SKM-1 (cell line): ENCODE measurements around the gene ATOSA.

ENCODE experiments used
- DNase-seq: peaks from one replicate; lab custom pipeline; 2025; ENCODE audit not compliant: unreplicated experiment; lab: John Stamatoyannopoulos, UW

ATOSA gene, protein sequence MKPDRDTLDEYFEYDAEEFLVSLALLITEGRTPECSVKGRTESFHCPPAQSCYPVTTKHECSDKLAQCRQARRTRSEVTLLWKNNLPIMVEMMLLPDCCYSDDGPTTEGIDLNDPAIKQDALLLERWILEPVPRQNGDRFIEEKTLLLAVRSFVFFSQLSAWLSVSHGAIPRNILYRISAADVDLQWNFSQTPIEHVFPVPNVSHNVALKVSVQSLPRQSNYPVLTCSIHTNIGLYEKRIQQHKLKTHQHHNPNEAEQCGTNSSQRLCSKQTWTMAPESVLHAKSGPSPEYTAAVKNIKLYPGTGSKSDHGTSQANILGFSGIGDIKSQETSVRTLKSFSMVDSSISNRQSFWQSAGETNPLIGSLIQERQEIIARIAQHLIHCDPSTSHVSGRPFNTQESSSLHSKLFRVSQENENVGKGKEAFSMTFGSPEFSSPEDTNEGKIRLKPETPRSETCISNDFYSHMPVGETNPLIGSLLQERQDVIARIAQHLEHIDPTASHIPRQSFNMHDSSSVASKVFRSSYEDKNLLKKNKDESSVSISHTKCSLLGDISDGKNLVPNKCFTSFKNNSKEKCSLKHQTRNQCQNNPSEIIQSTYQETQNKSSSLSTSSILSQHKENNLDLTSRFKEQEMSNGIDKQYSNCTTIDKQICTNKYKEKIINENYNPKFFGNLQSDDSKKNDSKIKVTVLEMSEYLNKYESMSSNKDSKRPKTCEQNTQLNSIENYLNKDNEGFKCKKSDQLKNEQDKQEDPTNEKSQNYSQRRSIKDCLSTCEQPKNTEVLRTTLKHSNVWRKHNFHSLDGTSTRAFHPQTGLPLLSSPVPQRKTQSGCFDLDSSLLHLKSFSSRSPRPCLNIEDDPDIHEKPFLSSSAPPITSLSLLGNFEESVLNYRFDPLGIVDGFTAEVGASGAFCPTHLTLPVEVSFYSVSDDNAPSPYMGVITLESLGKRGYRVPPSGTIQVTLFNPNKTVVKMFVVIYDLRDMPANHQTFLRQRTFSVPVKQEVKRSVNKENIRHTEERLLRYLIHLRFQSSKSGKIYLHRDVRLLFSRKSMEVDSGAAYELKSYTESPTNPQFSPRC

DNA sequence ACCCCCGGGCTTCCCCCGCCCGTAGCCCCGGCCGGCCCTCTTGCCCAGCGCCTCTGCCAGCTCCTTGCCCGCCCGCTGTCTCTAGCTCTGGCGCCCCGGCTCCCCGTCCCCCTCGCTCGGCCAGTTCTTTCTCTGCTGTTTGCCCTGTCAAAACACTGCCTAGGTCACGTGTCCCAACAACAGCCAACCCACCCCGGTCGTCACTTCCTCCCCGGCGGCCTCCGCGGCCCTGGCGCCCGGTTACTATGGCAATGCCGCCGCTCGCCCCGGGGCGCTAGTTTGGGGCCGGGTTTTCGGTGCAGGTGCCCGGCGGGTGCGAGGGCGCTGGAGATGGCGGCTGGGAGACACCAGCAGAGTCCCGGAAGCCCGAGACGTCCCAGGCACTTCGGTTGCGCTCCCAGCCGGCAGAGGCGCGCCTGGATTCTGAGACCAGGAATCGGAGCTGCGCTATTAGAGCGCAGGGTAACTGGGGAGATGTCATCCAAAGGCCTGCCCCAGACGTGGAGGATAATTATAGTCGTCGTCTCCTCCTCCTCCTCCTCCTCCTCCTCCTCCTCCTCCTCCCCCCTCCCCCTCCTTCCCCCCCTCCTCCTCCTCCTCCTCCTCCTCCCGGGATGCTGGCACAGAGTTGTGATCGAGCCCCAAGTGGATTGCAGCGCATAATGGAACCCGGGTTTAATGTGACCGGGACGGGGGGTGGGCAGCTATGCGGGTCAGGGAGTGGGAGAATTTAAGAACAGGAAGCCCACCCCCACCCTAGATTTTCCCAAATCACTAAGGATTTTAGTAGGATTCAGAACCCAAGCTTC, at the start of gene ATOSA:
ATOSA (minus strand) TSS at position 157 of the 809 bp plus-strand sequence. CDS start 1,367 bp downstream, outside the sequence.
- DNase-seq, result peak; percentile 78

DNA sequence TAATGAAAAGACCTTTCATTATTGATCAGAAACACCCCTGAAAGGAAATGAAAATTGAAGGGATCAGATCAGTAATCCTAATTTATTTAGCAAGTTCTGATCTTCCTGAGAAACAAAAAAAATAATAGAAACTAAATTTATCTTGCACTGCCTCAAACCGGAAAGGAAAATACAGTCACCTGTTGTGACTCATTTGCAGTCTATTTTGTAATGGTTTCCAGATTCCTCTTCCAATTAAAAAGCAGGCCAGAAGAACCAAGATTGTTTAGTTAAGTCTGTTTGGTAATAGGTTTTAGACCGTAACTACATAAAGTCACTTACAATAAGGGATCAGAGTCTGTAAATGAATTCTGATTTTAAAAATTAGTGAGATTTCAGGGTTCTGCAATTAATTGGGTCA, 49.7 kb upstream of the ATOSA start:
- DNase-seq, result no peak

DNA sequence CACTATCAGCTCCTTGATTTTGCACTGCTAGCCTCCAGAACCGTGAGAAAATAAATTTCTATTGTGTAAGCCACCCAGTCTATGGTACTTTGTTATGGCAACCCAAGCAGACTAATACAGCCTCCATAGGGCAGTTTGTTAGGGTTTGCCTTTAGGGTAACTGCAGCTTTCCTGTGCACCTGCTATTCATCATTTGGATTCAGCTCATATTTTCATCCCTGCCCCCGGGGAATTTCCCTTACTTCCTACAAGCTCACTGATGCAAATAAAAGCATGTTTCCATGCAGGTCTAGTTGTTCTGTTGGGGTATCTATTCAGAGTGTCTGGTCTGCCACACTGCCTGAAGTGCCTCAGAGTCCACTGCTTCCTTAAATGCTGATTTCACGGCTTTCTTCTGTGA, 48.6 kb upstream of the ATOSA start:
- no peak for DNase-seq

DNA sequence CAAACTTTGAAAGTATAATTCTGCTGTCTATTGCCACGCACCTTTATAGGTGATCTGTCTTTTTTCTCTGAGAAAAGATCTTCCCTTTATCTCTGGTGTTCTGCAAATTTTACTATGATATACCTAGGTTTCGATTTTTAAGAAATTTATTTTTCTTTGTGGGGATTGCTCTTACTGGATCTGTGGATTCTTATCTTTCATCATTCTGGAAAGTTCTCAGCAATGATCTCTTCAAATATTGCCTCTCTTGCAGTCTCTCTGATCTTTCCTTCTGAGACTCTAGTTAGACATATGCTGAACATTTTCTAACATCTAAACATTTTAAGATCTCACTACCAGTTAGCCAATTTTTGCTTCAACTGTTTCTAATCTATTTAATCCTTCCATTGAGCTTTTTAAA, 47.0 kb upstream of the ATOSA start:
- DNase-seq, result no peak

DNA sequence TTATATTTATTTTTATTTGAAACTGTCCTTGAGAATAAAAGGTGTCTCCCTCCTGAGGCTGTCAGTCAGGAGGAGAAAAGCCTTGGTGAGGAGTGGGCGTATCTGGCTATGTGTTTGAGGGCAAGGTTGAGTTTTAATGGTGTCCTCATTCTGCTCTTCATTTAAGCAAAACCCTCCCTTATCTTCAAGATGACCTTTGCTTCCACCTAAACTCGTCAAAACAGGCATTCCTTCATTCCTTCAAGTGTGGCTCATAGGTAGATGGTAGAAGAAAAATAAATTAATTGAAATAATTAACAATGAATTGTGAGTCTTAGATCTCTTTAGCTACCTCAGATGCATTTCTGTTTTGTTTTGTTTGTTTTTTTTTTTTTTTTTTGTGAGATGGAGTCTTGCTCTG, 39.4 kb upstream of the ATOSA start:
- DNase-seq, result no peak

DNA sequence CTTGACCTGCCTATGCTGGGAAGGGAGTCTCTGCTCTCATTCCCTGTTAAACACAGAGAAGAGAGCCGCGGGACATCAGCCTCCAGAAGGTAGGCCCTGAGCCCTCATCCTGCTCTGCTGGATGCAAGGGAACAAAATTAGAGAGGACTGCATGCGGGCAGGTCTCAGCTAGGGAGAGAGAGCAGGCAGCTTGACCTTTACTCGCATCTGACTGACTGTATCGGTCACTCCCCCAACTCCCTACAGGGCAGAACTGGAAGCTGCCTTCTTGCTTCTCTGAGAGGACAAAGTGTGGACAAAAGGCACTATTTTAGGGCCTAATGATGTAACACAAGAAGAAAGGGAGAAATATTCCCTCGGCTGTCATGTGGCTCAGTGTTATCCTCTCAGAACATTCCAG, 38.7 kb upstream of the ATOSA start:
- no peak for DNase-seq

DNA sequence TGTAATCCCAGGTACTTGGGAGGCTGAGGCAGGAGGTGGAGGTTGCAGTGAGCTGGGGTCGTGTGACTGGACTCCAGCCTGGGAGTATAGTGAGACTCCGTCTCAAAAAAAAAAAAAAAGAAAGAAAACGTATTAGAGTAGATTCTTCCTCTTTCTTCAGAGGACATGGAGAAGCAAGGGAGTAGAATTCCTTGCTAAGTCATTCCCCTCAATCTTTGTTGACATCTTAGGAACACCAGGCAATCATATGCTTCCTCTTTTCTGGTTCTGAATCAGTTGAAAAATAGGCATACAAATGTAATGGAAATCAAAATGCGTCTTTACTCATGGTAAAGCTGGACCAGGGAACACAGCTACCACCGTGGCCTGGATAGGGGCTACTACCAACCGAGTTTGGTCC, 38.3 kb upstream of the ATOSA start:
- no peak for DNase-seq

DNA sequence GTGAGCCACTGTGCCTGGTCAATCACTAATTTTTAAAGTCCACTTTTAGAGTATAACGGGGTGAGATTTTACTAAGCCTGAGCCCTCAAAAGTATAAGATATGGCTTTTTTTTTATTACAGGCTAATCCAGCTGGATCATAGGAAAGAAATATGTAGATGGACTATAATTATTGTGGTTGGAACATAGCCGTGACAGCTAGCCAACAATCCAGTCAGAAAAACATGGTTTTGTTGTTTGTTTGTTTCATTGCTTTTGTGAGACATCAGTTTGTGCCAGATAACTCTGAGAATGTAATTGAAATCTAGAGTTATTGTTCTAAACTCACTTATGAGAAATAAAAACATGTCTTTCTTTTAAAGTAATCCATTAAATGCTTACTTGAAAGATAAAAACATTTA, 37.3 kb upstream of the ATOSA start:
- no peak for DNase-seq

DNA sequence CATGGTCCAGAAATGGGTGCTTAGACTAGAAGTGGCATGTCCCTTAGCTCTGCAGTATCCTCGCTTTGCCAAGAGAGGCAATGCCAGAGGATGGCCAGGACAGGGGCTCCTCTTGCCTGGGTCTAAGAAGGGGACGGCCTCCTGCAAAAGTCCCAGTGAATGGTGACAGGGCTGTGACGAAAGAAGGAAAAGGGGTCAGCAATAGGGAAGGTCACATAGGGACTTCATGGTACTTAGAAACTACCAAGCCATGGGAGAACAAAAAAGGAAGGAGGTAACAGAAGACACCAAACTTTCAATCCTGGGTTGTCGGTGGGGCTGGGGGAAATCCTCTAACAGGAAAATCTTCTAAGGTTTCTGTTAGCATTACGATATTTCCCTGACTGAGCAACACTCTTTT, 36.2 kb upstream of the ATOSA start:
- no peak for DNase-seq

DNA sequence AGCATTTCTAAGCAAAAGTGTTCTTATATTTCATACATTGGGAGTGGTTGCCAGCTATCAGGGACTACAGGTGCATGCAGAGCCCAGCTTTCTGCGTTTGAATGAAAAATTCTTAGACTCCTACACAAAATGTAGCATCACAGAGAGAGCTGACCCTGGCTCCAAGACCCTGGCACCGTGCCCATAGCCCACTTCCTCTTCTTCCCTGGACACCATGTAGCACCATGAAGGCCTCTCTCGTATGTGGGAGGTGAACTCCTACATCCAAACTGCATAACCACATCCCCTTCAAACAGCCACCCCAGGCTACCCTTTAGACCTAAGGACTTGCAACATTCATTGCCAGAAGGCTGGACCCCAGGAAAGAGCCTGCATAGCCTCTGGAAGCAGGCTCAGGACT, 35.8 kb upstream of the ATOSA start:
- DNase-seq, result no peak

DNA sequence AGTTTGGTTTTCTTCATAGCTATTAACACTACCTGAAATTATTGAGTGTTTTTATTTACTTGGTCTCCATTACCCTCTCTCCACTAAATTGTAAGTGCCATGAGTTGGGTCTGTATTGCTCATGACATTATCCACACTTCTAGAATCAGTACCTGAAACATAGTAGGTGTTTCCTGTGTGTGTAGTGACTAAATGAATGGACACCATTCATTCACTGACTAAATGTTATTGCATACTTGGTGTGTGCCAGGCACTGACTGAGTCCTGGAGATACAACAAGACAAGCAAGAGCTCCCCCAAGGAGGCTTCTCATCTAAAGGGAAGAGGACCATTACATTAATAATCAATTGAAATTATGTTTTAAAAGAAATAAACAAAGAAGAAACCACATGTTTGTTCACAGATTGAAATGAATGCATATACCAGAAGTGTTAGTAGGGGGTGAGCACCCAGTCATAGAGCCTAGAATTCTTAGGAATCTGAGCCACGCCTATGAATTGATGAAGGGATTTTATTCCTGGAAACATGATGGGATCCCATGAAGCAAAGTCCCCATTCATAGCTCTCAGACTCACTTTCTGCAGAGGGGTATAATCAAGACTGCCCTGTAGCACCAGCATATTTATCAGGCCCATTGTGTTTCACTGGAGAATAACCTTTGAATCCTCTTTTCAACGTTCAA, 31.7 kb upstream of the ATOSA start:
- no peak for DNase-seq

DNA sequence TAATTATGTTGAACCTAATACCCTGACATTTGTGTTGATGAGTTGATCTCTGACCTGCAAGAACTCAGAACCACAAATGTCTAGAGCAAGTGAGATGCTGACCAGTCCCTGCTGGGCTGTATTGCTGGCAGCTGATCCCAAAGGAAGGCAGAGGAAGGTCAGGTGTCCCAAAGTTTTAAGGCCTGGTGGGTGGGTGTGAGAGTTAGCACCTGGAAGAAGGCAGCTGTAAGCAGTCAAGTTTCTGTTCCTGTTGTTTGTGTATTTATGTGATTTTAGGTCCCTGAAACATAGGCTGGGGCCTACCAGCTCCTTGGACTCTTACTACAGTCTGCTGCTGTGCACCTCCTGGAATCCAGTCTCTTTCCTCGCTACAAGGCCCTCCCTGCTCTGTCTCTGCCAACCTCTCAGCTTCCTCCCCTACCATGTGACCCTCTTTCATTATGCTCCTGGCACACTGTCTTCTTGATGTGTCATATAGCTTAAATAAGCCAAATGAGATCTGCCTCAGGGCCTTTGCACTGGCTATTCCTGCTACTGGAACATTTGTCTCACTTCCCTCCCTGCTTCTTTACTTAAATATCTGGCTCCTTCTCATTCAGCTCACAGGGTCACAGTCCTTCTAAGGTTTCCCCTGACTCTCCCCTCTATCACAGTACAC, 31.0 kb upstream of the ATOSA start:
- DNase-seq, result no peak

DNA sequence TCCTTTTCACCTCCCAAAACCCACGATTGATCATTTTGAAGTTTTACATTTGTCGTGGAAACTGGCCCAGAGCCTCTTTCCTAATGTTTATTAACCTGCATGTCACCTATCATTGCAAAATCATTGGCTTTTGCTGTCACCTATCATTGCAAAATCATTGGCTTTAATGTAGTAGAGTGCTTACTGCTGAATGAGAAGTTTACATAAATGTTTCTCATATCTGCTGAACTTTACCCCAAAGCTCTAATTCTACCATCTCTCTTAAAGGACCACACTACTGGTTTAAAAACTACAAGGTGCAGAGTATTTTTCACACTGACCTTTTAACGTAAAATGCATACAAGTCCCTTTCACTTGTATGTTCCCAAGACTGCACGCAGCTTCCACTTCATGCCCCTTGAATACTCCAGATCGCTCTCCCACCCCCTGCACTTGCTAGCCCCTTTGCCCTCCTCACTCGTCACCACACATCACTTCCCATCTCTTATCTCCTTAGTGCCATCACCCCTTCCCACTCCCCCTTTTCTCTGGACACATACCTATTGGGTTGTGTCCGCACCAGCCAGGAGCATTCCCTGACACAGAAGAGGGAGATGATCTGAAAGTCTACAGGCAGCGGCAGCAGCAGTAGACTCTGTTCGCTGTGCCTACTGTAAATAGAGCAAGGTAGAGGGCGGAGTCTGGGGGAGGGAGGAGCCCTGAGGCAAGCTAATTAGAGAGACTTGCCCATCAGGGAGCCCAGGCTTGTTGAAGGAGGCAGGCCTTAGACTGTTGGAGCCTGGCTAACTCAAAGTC, 30.2 kb upstream of the ATOSA start:
- no peak for DNase-seq

DNA sequence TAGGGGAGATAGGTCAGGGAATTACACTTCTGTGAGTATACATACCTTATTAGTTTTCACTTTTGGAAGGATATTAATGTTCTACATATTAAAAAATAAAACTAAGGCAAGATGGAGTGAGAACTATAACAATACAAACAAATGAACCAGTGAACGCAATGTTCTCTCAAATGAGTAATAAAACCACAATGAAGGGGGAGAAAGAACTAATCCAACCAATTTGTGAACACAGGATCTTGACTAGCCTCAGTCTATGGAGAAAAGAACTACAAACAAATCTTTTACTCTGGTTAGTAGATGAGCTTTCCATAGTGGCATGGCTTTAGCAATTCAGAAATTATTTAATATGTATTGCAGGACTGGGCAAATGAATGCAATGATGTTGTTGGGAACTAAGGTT, 26.9 kb upstream of the ATOSA start:
- DNase-seq, result no peak

DNA sequence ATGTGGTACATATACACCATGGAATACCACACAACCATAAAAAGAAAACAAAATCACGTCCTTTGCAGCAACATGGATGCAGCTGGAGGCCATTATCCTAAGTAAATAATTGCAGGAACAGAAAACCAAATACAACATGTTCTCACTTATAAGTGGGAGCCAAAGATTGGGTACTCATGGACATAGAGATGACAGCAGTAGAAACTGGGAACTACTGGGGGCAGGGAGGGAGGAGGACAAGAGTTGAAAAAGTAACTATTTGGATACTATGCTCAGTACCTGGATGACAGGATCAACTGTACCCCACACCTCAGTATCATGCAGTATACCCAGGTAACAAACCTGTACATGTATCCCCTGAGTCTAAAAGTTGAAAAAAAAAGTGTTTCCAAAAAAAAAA, 23.2 kb upstream of the ATOSA start:
- no peak for DNase-seq

DNA sequence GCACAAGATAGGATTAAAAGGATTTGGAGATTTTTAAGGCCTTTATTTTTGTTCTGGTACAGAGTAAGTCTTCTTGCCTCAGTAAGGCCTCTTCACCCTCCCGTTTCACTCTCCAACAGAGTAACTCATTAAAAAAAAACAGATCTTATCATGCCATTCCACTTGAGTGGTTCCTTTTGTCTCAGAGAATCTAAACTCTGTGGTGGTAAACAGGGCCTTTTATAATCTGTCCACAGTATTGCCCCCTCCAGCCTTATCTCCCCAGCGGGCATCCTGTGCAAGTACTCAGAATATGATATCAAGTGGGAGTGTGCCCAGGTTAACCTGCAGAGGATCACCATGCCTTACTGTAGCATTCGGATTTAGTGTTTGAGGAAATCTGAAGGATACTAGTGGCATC, 20.3 kb upstream of the ATOSA start:
- DNase-seq, result no peak

DNA sequence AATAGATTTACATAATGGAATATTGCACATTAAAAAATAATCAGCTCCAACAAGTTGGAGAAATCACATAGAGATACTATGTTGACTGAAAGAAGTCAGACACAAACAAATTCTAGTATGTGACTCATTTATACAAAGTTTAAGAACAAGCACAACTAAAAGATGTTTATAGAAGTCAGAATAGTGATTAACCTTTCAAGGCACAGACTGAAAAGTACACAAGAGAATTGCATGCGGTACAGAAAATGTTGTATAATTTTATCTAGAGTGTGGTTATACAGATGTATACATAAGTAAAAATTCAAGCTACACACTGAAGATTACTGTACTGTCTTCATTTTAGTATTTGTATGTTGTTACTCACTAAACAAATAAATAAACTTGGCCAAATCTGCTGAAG, 19.3 kb upstream of the ATOSA start:
- DNase-seq, result no peak

DNA sequence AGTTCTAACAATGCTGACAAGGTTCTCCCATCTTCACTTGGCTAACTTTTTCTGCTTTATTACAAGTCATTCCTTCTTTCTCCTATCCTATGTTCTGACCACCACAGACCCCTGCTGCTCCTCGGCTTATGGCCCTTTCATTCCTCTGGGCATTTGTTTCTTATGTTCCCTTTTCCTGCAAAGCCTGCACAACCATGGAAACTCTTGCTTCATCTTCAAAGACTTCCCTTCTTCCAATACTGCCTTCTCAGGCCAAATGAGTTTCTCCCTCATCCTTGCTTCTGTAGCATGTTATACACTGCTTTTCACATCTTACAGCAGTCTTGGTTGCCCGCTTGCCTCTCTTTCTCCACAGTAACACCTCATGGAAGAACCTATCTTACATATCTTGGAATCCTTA, 17.9 kb upstream of the ATOSA start:
- no peak for DNase-seq

DNA sequence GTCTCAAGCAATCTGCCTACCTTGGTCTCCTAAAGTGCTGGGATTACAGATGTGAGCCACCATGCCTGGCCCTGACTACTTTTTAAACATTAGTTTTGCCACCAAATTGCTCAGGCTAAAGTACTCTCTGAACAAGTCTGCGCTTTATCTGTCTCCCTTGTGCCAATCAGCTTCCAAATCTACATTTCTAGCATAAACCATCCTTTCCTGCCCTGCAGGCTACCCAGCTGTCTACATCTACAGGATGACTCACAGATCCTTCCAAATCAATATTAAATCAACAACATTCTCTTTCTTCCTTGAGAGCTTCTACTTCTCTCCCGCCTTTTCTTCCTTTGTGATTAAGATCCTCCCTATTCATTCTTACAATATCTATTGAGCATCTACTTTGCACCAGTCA, 16.0 kb upstream of the ATOSA start:
- DNase-seq, result no peak
